Left renal pelvis (tissue), 4 donors: ENCODE results near the gene RCC1. TPM values are rescaled to one million over a fixed set of nuclear protein-coding genes. Genes with fewer than 3 reads are reported as not detected.
"Not testable (repeated sequence)": the region's sequence is repeated elsewhere in the genome, so short reads cannot be mapped to it uniquely, and the experiment has no call there.

ENCODE experiments used
- DNase-seq, 4 donors: peaks; one replicate each; pipeline ENCODE4 v3.0.0-alpha.2; 2013; ENCODE audit warnings: low read depth in 4 of 4, low spot score in 3 of 4
- polyA plus RNA-seq, 4 donors: library from polyadenylated mRNA; unstranded; fragments of 120-200 nt; gene quantifications; one replicate each; pipeline ENCODE4 v1.2.1, GENCODE V29; 2013; ENCODE audit not compliant: insufficient read length in 4 of 4

RCC1 gene
- polyA plus RNA-seq, 4 donors = 29.4 to 37.9 (median 33.8) TPM

GRCh38 chr1:28582248-28582615 lies 76.4 kb downstream of the RCC1 start:
- no peak for DNase-seq

GRCh38 chr1:28586585-28587391 lies 80.9 kb downstream of the RCC1 start:
- not testable (repeated sequence) for DNase-seq

Other genes with a start within 250 kb of the RCC1 start
- gene SESN2, start 246.5 kb upstream of the RCC1 start, polyA plus RNA-seq = 10 to 100 TPM; 10.4 to 21.7 (median 15.3) TPM
- 10 to 100 TPM; 11.8 to 21.4 (median 19.9) TPM for gene MED18, start 177.0 kb upstream of the RCC1 start, polyA plus RNA-seq
- 10 to 100 TPM; 50.3 to 86.1 (median 81.7) TPM for gene PHACTR4, start 136.3 kb upstream of the RCC1 start, polyA plus RNA-seq
- 10 to 100 TPM; 19.8 to 26.3 (median 23.5) TPM for gene TRNAU1AP, start 47.0 kb downstream of the RCC1 start, polyA plus RNA-seq
- gene RAB42, start 86.2 kb downstream of the RCC1 start, polyA plus RNA-seq = 10 to 100 TPM in 1 of 4 donors, 1 to 10 TPM in 3; 2.6 to 10.6 (median 2.8) TPM
- gene TAF12, start 137.0 kb downstream of the RCC1 start, polyA plus RNA-seq = 10 to 100 TPM; 28.8 to 38.5 (median 32.2) TPM
- not detected for gene RNU11, start 142.6 kb downstream of the RCC1 start, polyA plus RNA-seq
- 10 to 100 TPM; 14.8 to 19.4 (median 17.3) TPM for gene GMEB1, start 162.7 kb downstream of the RCC1 start, polyA plus RNA-seq
- 10 to 100 TPM; 70.0 to 97.7 (median 90.0) TPM for gene YTHDF2, start 230.9 kb downstream of the RCC1 start, polyA plus RNA-seq